ENCODE data around the gene LANCL2.

DNA sequence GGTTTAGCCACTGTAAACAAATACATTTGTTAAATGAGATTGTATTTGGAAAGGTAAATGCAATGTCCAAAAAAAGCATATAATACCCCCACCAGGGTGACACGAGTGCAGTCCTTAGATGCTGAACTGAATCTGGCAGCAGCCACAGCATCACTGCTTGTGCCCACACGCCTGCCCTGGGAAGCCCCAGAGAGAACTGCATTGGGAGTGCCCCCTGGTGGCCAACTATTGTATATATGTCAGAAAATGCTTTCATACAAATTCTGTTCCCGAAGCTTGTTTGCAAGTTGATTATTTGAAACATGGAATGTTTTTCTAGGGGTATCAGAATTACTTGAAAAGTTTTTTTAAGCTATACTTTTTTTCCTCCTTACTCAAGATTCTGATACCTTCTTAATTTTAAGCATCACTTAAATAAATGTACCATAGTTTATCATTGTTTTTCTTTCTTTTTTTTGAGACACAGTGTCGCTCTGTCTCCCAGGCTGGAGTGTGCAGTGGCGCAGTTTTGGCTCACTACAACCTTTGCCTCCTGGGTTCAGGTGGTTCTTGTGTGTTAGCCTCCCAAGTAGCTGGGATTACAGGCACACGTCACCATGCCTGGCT, 50.1 kb downstream of the LANCL2 start:
- TF ChIP-seq EZH2 (IDR thresholded peaks at IDR 0.05; ENCODE audit: insufficient read depth, poor library complexity, severe bottlenecking) (no peak), EZH2phosphoT487 (IDR thresholded peaks at IDR 0.05; ENCODE audit: insufficient read depth, low read depth) (no peak)

Measured in GM23248 (cell line).